HK-2 (cell line): ENCODE results near the gene GRIN2A.

ENCODE experiments used
- DNase-seq: peaks from one replicate; pipeline ENCODE4 v3.0.0-alpha.2; 2018; ENCODE audit not compliant: unreplicated experiment

GRIN2A gene

DNA sequence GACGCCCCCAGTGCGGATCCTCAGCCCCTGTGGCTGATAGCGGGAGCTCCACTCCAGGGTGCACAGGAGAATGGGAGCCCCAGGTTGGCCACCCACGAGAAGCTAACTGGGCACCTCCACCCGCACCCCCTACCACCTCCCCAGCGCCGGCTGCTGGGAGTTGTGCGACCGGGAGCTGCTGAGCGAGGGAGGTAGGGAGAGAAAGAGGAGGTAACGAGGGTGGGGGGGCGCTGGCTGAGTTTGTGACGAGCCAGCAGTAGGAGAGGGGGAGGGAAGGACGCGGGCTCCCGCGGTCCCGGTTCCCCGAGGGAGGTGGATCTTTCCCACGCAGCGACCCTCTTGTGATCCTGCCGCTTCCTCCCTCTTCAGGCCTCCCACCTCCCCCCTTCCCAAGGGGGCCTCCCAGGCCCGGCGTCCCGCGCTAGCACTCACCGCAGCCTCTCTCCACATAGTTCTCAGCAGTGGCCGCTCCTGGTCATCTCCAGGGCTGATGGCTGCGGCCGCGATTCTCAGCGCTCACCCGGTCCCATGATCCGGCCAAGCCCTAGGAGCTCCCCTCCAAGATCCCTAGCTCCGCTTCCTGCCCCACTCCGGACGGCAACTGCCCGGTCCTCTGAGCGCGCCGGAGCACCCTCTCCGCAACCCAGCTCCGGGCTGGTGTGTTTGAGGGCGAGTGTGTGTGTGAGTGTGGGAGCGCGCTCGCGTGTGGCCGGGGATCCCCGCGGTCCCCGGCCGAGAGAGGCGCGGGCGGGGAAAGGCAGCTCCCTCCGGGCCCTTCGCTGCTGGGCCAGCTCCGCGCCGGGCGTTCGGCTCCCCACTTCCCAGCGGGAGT lies at the start of gene GRIN2A:
Gene GRIN2A (minus strand): TSS at position 207 of the 832 bp plus-strand sequence. CDS start 2,017 bp downstream, outside the sequence.
- no peak for DNase-seq

DNA sequence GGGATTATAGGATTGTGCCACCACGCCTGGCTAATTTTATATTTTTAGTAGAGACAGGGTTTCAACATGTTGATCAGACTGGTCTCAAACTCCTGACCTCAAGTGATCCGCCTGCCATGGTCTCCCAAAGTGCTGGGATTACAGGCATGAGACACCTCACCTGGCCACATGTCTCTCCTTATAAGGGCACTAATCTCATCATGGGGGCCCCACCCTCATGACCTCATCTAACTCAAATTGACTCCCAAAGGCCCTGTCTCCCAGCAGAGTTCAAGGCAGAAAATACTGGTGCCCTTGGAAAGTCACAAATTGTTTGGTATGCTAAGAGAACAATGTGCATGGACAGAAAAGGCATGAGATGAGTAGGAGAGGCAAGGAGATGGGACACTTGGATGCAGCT lies 49.3 kb upstream of the GRIN2A start:
- no peak for DNase-seq

DNA sequence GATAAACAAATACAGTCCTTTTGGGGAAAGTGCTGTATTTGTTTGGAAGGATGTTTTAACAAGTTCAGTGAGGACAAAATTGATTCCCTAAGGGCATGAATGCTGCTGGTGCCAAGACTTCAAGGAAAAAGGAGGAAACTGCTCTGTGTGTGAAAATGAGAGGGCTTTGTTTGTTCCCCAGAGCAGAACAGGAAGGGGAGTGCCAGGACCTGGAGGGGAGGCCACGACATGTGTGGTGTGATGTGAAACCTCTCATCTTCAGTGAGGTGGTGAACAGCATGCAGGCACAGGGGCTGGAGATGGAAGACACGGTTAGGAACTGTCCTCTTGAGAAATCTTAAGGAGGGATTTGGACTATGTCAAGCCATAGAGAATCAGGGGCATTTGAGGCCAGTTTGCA lies 46.6 kb upstream of the GRIN2A start:
- no peak for DNase-seq

DNA sequence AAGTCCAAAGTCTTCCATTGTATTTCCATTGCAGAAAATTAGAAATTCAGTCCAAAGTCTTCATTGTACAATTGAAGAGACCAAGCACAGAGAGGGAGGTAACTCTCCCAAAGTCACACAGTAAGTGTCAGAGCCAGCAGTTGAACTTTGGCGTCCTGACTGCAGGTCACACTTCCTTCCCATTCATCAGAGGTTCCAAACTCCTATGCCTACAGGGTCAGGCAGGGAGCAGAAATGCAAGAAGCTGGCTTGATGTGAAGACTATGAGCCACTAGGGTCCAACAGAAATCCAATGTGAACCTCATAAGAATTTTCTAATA lies 44.7 kb upstream of the GRIN2A start:
- DNase-seq, result no peak

DNA sequence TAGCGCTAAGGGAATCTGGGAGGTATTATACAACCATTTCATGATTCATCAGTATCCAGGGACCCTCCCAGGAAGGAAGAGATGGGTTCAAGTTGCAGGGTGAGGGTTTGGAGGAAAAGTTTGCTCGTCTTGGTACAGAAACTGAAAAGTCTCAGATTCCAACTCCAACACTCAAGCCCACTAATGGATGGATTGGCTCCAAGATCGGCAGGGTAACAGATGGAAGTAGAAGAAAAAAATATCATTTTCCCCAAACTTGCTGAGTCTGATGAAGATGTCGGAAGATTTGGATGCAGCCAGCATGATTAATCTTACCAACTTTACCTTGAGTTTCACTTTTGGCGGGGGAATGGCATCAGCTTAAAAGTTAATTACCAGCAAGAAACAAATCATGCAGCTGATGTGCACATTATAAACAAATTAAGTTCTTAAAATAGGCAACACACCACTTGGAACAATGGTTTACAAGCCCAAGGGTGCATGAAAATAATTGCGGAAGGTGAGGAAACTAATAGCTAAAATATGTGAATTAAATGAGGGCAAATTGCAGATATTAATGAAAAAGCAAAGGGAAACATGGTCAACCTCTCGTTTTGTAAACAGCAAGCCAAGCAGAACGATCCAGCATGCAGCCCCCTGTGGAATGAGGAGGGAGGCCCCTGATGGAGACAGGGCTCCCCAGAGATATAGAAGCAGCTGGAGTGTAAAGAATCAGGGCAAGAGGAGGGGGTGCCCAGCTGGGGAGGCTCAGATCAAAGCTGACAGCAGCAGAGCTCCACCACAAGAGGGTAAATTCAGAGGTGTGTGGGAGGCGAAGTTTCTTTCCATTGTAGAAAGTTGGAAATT lies 44.1 kb upstream of the GRIN2A start:
- DNase-seq, result no peak

DNA sequence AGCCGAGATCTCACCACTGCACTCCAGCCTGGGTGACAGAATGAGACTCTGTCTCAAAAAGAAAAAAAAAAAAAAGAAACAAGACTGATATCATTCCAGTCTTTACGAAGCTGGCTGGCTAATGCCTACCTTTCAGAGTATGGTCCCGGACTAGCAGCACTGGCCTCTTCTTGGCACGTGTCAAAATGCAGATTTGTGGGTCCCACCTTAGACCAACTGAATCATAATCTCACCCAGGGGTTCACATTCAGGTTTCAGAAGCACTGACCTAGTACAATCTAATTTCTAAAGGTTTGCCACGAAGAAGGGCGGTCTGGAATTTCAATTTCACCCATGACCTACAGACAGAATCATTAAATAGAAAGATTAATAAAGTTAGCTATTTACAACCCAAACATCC lies 43.4 kb upstream of the GRIN2A start:
- DNase-seq, result no peak

DNA sequence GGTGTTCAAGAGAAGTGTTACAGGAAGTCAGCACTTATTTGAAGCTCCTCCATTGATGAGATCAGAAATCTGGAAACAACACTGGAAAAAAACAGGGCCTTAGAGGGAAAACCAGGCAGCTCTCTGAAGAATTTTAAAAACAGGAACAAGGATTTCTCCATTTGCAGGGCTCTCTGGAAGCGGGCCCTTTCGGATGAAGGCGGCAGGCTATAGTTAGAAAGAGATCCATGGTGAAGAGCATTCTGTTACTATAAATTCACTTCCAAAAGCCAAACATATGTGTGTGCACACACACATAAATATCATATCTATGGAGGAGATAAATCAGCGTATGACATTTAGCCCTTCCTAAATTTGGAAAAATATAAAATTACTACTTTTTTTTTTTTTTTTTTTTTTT lies 42.6 kb upstream of the GRIN2A start:
- no peak for DNase-seq

DNA sequence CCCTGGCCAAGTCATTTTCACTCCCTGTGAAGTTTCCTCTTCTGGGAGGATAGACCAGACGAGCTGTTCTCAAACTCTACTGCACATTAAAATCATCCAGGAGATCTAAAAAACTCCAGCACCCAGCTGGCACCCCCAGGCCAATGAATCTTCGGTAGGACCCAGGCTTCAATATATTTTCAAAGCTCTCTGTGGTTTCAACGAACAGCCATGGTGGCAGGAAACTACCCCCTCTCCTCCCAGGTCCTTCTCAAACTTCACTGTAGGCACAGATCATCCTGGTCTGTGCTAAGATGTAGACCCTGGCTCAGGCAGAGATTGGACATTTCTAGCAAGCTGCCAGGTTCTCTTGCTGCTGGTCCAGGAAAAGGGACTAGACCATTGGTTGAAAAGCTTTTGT lies 38.7 kb upstream of the GRIN2A start:
- DNase-seq, result no peak

DNA sequence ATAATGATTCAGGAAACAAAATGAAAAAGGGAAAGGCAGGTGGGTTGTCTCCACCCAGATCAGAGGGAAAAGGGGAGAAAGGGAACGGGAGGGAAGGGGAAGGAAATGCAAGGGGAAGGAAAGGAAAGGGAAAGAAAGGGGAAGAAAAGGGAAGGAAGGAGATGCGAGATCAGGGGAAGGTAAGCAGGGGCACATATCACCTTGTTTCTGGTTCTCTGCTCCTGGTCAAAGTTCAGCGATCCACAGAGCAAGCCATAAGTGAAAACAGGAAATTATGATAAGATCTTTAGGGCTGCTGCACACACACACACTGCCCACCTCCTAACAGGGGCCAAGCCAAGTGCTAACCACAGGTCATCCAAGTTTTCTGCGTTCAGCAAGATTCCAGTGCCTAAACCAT lies 37.5 kb upstream of the GRIN2A start:
- no peak for DNase-seq

DNA sequence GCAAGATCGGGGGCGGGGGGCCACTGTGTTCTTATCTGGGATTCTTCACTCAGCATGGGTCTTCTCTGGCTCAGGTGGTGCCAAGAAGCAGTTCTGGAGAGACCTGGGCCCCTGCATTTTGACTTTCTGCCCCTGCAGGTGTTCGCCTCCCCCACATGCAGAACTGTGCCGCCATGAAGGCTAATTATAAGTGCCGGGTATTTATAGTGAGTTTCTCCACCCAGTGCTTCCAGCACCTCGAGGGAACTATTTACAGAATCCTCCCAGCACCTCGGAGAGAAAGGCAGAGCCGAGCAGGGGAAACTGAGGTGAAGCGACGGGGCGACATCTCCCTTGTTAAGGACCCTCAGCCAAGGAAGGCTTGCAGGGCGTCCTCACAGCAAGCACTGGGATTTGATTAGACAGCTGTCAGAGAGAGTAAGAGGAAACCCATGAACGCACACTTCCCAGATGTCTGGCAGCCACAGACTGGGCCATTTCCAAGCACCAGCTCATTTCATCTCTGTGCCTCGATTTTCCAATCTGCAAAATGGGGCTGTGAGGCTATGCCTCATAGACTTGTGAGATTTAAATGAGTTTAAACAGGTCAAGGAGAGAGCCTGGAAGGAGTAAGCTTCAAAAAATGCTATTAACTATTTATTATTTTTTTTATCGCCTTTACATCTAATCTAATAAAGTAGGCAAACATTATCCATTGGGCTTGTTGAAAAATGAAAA lies 36.4 kb upstream of the GRIN2A start:
- DNase-seq, result no peak

DNA sequence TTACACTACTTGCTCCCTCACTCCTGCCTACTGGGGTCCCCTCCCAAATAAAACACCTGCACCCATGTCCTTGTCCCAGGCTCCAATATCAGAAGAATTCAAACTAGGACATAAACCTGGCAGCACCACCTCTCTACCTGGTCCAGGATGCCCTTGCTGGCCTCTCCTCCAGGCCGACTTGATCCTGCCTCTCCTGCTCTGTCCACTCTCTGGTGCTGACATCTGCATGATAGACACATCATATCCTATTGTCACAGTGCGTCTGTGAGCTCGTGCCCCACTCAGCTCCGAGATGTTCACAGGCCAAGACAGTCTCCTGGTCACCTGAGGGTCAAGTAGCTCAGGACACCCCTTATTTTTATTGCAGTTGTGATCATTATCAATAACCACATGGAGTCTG lies 31.5 kb upstream of the GRIN2A start:
- DNase-seq, result no peak

DNA sequence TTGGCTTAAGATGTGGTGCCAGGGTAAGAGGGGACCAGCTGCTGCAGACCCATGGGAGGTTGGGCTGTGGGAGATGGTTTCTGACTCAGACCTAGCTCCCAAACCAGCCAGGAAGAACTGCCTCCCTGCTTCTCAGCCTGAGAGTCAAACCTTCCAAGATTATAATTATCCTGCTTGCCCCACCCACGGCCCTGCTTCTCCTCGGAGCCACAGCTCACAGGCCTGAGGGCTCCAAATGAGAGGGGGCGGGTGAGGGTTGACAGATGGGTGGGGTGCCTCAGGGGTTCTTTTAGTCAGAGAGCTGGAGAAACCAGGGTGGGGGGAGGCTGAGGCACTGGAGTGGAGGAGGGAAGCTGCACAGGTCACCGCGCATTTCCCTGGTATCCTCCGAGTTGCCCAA lies 28.7 kb upstream of the GRIN2A start:
- no peak for DNase-seq

DNA sequence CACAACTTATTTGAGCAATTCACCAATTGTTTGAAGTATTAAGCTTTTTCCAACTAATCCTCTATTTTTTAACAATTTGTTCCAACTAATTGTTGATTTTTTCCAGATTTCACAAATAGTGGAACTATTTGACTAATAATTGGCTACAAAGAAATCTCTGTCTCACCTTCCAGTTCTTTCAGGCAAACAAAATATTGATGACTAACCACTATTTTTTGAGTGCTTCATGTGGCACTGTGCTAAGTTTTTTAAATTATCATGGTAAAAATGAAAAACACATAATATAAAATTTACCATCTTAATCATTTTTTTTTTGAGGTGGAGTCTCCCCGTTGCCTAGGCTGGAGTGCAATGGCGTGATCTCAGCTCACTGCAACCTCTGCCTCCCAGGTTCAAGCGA lies 24.6 kb upstream of the GRIN2A start:
- no peak for DNase-seq

DNA sequence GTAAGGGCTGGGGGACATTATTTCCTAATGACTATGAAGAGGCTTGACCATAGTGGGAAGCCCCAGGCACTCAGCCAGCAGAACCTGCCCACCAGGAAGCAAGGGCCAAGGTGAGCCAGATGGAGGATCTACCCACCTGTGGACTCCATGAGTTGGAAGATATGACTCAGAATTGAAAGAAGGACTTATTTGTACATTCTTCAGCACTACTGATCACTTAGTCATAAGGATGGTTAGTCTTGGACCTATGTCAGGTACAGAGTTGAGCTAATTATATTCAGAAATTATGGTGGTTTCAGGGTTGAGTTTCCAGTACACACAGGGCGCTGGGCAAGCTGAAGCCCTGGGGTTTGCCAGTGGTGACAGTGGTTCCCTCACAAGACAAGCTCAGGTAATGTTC lies 24.0 kb upstream of the GRIN2A start:
- DNase-seq, result no peak

DNA sequence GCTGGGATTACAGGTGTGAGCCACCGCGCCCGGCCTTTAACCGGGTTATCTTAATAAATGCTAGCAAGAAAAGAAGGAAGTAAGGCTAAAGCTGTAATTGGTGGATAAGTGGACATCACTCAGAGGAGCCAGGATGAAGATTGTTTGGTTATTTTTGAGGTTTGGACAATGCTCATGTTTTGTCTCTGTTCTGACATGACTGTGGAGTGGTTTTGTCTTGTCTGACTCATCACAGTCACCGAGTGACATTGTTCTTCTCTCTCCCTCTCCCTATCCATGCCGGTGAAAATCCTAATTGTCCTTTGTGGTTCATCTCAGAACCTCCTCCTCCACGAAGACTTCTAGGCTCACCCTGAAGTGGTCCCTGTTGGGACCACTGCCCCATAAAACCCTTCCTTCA lies 23.5 kb upstream of the GRIN2A start:
- no peak for DNase-seq

DNA sequence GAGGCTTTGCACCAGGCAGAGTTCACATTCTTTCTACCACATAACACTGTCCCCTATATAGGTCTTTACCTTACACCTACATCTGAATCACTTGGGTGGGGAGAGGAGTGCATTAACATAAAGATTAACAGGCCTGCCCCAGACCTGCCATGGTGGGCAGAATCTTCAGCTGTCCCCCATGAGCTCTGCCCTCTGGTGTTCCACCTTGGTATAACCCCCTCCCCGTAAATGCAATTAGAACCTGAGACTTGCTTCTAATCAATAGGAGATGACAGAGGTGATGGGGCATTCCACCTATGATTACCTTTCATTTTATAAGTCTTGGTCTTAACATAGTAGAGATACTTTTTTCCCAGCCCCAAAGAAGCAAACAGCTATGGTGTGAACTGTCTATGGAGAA lies 20.4 kb upstream of the GRIN2A start:
- no peak for DNase-seq

DNA sequence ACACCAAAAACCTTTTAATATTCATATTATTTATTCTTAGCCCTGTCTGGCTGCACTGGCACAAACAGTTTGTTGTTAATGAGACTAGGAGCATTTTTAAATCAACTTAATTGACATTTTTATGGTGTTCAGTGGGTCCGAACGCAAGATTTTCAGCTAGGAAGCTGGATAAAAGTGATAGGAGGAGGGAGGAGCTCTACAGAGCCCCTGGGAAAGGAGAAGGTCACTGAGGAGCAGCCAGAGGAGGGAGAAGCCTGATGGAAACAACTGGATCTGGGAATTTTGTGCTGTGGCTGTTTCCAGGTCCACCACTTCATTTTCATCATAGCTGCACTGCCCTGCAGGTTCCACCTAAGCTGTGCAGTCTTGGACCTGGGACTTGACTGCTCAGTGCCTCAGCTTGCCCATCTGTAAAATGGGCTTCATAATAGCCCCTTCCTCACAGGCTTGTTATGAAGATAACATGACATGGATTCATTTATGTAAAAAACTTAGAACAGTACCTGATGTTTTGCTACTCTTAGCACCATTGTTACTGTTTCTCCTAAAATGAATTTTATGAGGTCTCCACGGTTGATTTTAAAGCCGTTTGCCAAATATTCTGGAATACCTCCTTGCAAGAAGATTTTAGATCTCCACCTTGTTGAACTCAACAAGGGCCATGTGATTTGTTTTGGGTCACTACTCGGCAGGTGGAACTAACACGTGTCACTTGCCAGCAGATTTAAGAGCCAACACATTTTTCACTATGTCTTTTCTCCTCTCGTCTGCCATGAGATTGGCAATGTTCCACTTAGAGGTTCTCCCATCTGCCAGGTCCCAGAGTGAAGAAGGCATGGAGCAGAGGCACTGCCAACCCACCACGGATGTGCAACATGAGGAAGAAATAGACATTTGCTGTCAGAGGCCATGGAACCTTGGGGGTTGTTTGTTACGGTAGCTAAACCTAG lies 18.7 kb upstream of the GRIN2A start:
- DNase-seq, result no peak

DNA sequence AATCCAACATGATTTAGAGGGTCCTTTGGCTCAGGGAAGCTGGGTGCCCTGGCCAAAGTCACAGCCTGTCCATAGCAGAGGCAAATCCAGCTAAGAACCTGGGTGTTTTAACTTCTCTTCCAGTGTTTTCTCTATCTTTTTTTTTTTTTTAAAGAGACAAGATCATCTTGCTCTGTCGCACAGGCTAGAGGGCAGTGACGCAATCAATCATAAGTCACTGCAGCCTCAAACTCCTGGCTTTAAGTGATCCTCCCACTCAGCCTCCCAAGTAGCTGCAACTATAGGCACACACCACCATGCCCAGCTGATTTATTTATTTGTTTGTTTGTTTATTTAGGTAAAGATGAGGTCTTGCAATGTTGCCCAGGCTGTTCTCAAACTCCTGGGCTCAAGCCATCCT lies 14.8 kb upstream of the GRIN2A start:
- no peak for DNase-seq

DNA sequence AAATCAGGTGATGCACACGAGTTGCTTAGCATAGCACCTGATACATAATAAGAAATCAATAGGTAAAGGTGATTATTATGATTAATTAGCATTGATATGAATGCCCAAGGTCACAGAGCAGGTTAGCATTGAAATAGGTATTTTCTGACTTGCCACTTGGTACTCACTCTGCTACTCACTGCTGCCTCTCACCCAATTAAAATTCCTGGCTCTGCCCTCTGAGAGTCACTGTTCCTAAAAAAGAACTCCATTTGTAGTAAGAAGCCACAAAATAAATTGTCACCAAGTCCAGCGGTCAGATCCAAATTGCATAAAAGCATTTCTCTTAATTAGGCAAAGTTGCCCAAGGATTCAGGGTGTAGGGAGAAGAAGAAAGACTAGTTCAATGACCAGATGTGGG lies 8.9 kb upstream of the GRIN2A start:
- DNase-seq, result no peak

DNA sequence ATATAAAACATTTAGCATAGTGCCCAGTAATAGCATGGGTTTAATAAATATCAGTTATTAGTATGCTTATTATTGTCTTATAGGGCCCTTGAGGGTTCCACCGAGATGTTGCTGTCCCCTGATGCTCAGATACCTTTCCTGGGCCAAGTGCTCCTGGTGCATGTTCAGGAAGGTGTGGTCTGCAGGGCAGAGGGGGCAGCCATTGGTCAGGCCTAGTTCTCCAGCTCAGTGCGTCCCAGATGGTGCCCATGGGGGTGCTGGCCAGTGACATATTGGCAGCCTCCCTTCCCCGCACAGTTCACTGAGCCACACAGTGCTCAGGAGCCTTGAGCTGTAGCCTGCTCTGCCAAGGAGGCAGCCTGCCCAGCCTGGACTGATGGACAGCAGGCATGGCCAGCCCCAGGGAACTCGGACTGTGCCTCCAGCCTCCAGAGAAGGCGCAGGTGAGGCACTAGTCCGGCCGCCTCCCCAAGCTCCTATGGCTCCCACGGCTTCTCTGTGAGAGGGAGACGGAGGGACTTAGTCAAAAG lies 7.7 kb upstream of the GRIN2A start:
- DNase-seq, result no peak

DNA sequence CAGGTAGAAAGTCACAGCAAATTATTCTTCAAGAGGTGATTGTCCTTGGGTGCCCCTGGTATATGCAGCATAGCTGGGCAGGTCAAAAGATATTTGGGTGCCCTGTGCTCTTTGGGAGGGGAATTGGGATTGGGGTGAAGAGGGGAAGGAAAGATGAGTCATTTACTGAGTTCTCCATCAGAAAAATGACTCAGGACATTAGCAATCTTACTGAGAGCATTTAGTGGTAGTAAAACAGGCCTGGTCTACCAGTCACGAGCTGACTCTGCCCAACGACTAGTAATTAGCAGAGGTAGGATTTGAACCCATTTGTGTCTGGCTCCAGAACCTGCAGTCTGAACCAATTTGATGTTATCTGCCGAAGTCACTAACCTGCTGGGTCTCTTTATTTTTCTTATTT lies 6.0 kb upstream of the GRIN2A start:
- no peak for DNase-seq
